ENCODE measurements around the gene DGLUCY. TPM values are rescaled to one million over a fixed set of nuclear protein-coding genes. Genes with fewer than 3 reads are reported as not detected.

DGLUCY gene
- total and polyA plus RNA-seq, 2 of the 8 experiments (the other 6 are each of a cell fraction or from before 2014, with no cell fraction given) = 24.9 to 31.8 TPM

- H2BK20ac ChIP-seq (ENCODE audit: low read length) = no peak overlapping the region
- no peaks in the 10 kb centered on the region; a peak in 1 of 7 replicates for H3K4me1 ChIP-seq (replicated peaks in 1 of 4; ENCODE audit: control insufficient read depth in 3 of 4, insufficient read depth in 4 of 4, low read length in 3 of 4)
- H4K5ac ChIP-seq (ENCODE audit: insufficient read length, low read depth, low read length) = no peak overlapping the region
- CTCF ChIA-PET (ENCODE audit: partially characterized antibody) = interaction anchor here (0.7 to 3.6 kb wide), 3 partner anchors 10 to 560 kb away, joined by 3 to 22 read pairs (median 6); no protein-coding TSS in a partner anchor
- H3K23me2 ChIP-seq (ENCODE audit: low read depth, low read length) = no peaks in the 10 kb centered on the region
- H3K14ac ChIP-seq (ENCODE audit: insufficient read length) = no peak overlapping the region
- H3K23ac ChIP-seq (ENCODE audit: insufficient read length) = no peak overlapping the region
- H3K18ac ChIP-seq (ENCODE audit: extremely low read depth, low read length) = no peak overlapping the region
- H2AK5ac ChIP-seq (ENCODE audit: low read depth, low read length) = no peak overlapping the region
- H2BK12ac ChIP-seq (ENCODE audit: low read depth, low read length) = no peak overlapping the region
- no peaks in the 10 kb centered on the region for H3K79me2 ChIP-seq (ENCODE audit: control insufficient read depth in 1 of 2, insufficient read depth in 2 of 2, low read length in 2 of 2)
- H4K8ac ChIP-seq (ENCODE audit: extremely low read depth, insufficient read depth, low read length) = no peak overlapping the region
- H3K27me3 ChIP-seq (replicated peaks in 1 of 4; ENCODE audit: control insufficient read depth in 3 of 4, extremely low read depth in 1 of 4, insufficient read depth in 3 of 4, low read length in 3 of 4) = no peaks in the 10 kb centered on the region
- H3K27ac ChIP-seq (ENCODE audit: low read depth, low read length) = no peak overlapping the region
- H2BK15ac ChIP-seq (ENCODE audit: low read length) = no peak overlapping the region
- no peak overlapping the region for H3K56ac ChIP-seq (replicated peaks; ENCODE audit: insufficient read length, low read depth, low read length)
- H3K79me1 ChIP-seq (ENCODE audit: low read depth, low read length) = no peaks in the 10 kb centered on the region; the same call in none of the 2 replicates
- no peak overlapping the region for H4K91ac ChIP-seq (replicated peaks; ENCODE audit: insufficient read length, low read length)
- WGBS, 2 experiments (ENCODE audit: extremely low coverage in 1 of 2, insufficient coverage in 1 of 2, insufficient read length in 1 of 2, insufficient replicate concordance in 2 of 2, low coverage in 1 of 2, low lambda C conversion rate in 2 of 2, missing lambda C conversion rate in 1 of 2) = 91% methylated on average over 4 of the region's 4 CpGs; no CpG with 5 or more reads in 1 of the 2 experiments
- peaks cover 0 to 3% (median 1%) of the 10 kb centered on the region in 4 experiments; a peak in 2 of 8 replicates for H3K36me3 ChIP-seq (ENCODE audit: control insufficient read depth in 2 of 4, insufficient read depth in 4 of 4, low read length in 3 of 4)
- no peak overlapping the region for H3K4me2 ChIP-seq (ENCODE audit: insufficient read depth in 1 of 2, low read depth in 2 of 2, low read length in 2 of 2)
- no peak overlapping the region for H2AFZ ChIP-seq (ENCODE audit: low read length)
- H3K4me3 ChIP-seq (ENCODE audit: extremely low read depth in 1 of 4, insufficient read depth in 2 of 4, low read depth in 3 of 4, low read length in 4 of 4) = no peak overlapping the region
- POLR2A ChIA-PET (ENCODE audit: partially characterized antibody) = interaction anchor here (1.0 to 1.9 kb wide), 2 partner anchors 10 to 15 kb away, joined by 3 to 6 read pairs; partner anchors contain the start of gene DGLUCY
- FAIRE-seq (no peak), DNase-seq (ENCODE audit: low read depth in 1 of 2, low spot score in 2 of 2) (no peak)
- H2BK120ac ChIP-seq (replicated peaks; ENCODE audit: low read depth, low read length) = no peak overlapping the region
- H3K4ac ChIP-seq (replicated peaks; ENCODE audit: insufficient read length, low read depth, low read length) = no peak overlapping the region
- no peaks in the 10 kb centered on the region for H4K20me1 ChIP-seq (replicated peaks in 1 of 2; ENCODE audit: control insufficient read depth in 1 of 2, insufficient read depth in 2 of 2, low read length in 2 of 2)
- peaks cover 0 to 3% of the 10 kb centered on the region in 2 experiments; a peak in 1 of 4 replicates for H3K9me3 ChIP-seq (ENCODE audit: insufficient read depth in 2 of 2, low read depth in 1 of 2, low read length in 1 of 2)
- no peak overlapping the region for H3K9ac ChIP-seq (replicated peaks in 1 of 4; ENCODE audit: extremely low read depth in 1 of 4, low read depth in 3 of 4, low read length in 3 of 4)
- no peak overlapping the region for H2BK5ac ChIP-seq (ENCODE audit: low read depth, low read length)
Observed at GRCh38 chr14:91128699-91129098, 14.8 kb downstream of the DGLUCY start.
